H9 (cell line): ENCODE measurements around the gene ERF. TPM values are rescaled to one million over a fixed set of nuclear protein-coding genes. Genes with fewer than 3 reads are reported as not detected.

Source experiments
- DNase-seq: peaks from one replicate; pipeline ENCODE4 v3.0.0-alpha.2; 2017
- H2AFZ ChIP-seq: one replicate; pipeline ENCODE4 v1.6.1; 2013; ENCODE audit warnings: mild to moderate bottlenecking, low read length, control low read depth, moderate library complexity
- H2AK5ac ChIP-seq: 2 replicates; pipeline ENCODE4 v1.6.1; 2013; ENCODE audit warnings: low read length, control low read depth, mixed read lengths; ENCODE audit not compliant: insufficient read length
- H2BK120ac ChIP-seq: one replicate; pipeline ENCODE4 v1.6.1; 2013; ENCODE audit warnings: low read depth, mild to moderate bottlenecking, low read length, control low read depth, inconsistent platforms; ENCODE audit not compliant: poor library complexity, severe bottlenecking
- H2BK12ac ChIP-seq: 2 replicates; pipeline ENCODE4 v1.6.1; 2013; ENCODE audit warnings: low read length, control low read depth, mixed read lengths, low read depth; ENCODE audit not compliant: insufficient read length
- H2BK15ac ChIP-seq: 2 replicates; pipeline ENCODE4 v1.6.1; 2013; ENCODE audit warnings: low read depth, low read length, control low read depth
- H2BK20ac ChIP-seq: one replicate; pipeline ENCODE4 v1.6.1; 2013; ENCODE audit warnings: low read depth, mild to moderate bottlenecking, low read length, control low read depth, inconsistent platforms; ENCODE audit not compliant: poor library complexity, severe bottlenecking
- H2BK5ac ChIP-seq: 2 replicates; pipeline ENCODE4 v1.6.1; 2013; ENCODE audit warnings: low read length, control low read depth, mixed read lengths; ENCODE audit not compliant: insufficient read length
- H3K14ac ChIP-seq: 2 replicates; pipeline ENCODE4 v1.6.1; 2013; ENCODE audit warnings: low read length, control low read depth; ENCODE audit not compliant: insufficient read depth
- H3K18ac ChIP-seq: 2 replicates; pipeline ENCODE4 v1.6.1; 2013; ENCODE audit warnings: low read depth, mild to moderate bottlenecking, mixed read lengths, low read length, control low read depth; ENCODE audit not compliant: insufficient read length
- H3K23ac ChIP-seq: 2 replicates; pipeline ENCODE4 v1.6.1; 2013; ENCODE audit warnings: low read length, control low read depth, mixed read lengths, low read depth; ENCODE audit not compliant: insufficient read length
- H3K23me2 ChIP-seq: 2 replicates; pipeline ENCODE4 v1.6.1; 2013; ENCODE audit warnings: low read depth, mild to moderate bottlenecking, mixed read lengths, low read length, control low read depth; ENCODE audit not compliant: insufficient read length, poor library complexity, severe bottlenecking
- H3K27ac ChIP-seq: 2 replicates; pipeline ENCODE4 v1.5.1; 2013; ENCODE audit warnings: low read length, control low read depth, mixed read lengths, low read depth; ENCODE audit not compliant: insufficient read length
- H3K27me3 ChIP-seq: 2 replicates; pipeline ENCODE4 v1.6.1; 2013; ENCODE audit warnings: low read length, control low read depth, inconsistent platforms; ENCODE audit not compliant: insufficient read depth
- H3K4ac ChIP-seq: 2 replicates; pipeline ENCODE4 v1.6.1; 2013; ENCODE audit warnings: low read depth, mild to moderate bottlenecking, control low read depth, inconsistent platforms, low read length, moderate library complexity
- H3K4me1 ChIP-seq: 2 replicates; pipeline ENCODE4 v1.6.1; 2013; ENCODE audit warnings: low read length, control low read depth, inconsistent platforms; ENCODE audit not compliant: insufficient read depth
- H3K4me2 ChIP-seq: 2 replicates; pipeline ENCODE4 v1.6.1; 2013; ENCODE audit warnings: low read length, control low read depth, mixed read lengths; ENCODE audit not compliant: insufficient read length, insufficient read depth
- H3K56ac ChIP-seq: 2 replicates; pipeline ENCODE4 v1.6.1; 2013; ENCODE audit warnings: low read depth, mild to moderate bottlenecking, mixed read lengths, low read length, control low read depth; ENCODE audit not compliant: insufficient read length
- H3K79me1 ChIP-seq: 2 replicates; pipeline ENCODE4 v1.6.1; 2013; ENCODE audit warnings: low read depth, mild to moderate bottlenecking, moderate library complexity, low read length, control low read depth, inconsistent platforms; ENCODE audit not compliant: insufficient read depth, poor library complexity, severe bottlenecking
- H3K79me2 ChIP-seq: 2 replicates; pipeline ENCODE4 v1.6.1; 2013; ENCODE audit warnings: low read length, control low read depth, inconsistent platforms; ENCODE audit not compliant: insufficient read depth
- H3K9ac ChIP-seq: 2 replicates; pipeline ENCODE4 v1.6.1; 2013; ENCODE audit warnings: low read length, control low read depth, mixed read lengths; ENCODE audit not compliant: insufficient read length; ENCODE audit errors: extremely low read depth
- H3K9me3 ChIP-seq: one replicate; pipeline ENCODE4 v1.6.1; 2013; ENCODE audit warnings: low read depth, low read length, inconsistent platforms; ENCODE audit not compliant: control insufficient read depth
- H3T11ph ChIP-seq: one replicate; pipeline ENCODE4 v1.6.1; 2013; ENCODE audit warnings: mild to moderate bottlenecking, low read length, control low read depth, inconsistent platforms
- H4K20me1 ChIP-seq: one replicate; pipeline ENCODE4 v1.6.1; 2013; ENCODE audit not compliant: control insufficient read depth, insufficient read length, insufficient read depth
- H4K5ac ChIP-seq: 2 replicates; pipeline ENCODE4 v1.6.1; 2013; ENCODE audit warnings: low read depth, mild to moderate bottlenecking, mixed read lengths, low read length, control low read depth; ENCODE audit not compliant: insufficient read length
- H4K8ac ChIP-seq: replicated peaks from 2 replicates; pipeline ENCODE4 v1.6.1; 2013; ENCODE audit warnings: low read length, control low read depth, mixed read lengths, low read depth; ENCODE audit not compliant: insufficient read length
- H4K91ac ChIP-seq: 2 replicates; pipeline ENCODE4 v1.6.1; 2013; ENCODE audit warnings: low read depth, mild to moderate bottlenecking, moderate library complexity, mixed read lengths, low read length, control low read depth; ENCODE audit not compliant: insufficient read length
- H3K27ac Mint-ChIP-seq, 3 experiments: 2 replicates in 2 of 3; 3 replicates in 1 of 3; pipeline ENCODE4 v1.8.0; 2020 to 2021; ENCODE audit warnings: mixed read lengths in 3 of 3, mild to moderate bottlenecking in 1 of 3, moderate library complexity in 1 of 3
- H3K27me3 Mint-ChIP-seq: 2 replicates; pipeline ENCODE4 v1.8.0; 2021; ENCODE audit warnings: low read depth, mild to moderate bottlenecking, moderate library complexity, mixed read lengths
- H3K36me3 Mint-ChIP-seq, 3 experiments: 2 replicates in 2 of 3; 3 replicates in 1 of 3; pipeline ENCODE4 v1.8.0; 2020 to 2021; ENCODE audit warnings: low read depth in 3 of 3, mixed read lengths in 3 of 3; ENCODE audit not compliant: insufficient read depth in 1 of 3
- H3K4me1 Mint-ChIP-seq, 2 experiments: 2 replicates each; pipeline ENCODE4 v1.8.0; 2020; ENCODE audit warnings: mixed read lengths in 2 of 2
- H3K4me3 Mint-ChIP-seq, 2 experiments: 2 replicates in 1 of 2; 3 replicates in 1 of 2; pipeline ENCODE4 v1.8.0; 2020 to 2021; ENCODE audit warnings: mild to moderate bottlenecking in 2 of 2, mixed read lengths in 2 of 2, moderate library complexity in 1 of 2
- H3K9me3 Mint-ChIP-seq, 2 experiments: 2 replicates in 1 of 2; 3 replicates in 1 of 2; pipeline ENCODE4 v1.8.0; 2020; ENCODE audit warnings: mild to moderate bottlenecking in 2 of 2, mixed read lengths in 2 of 2, moderate library complexity in 1 of 2
- WGBS: extraction: QIAGEN DNeasy Blood & Tissue Kit; methylation state at CpG from one replicate; pipeline ENCODE4 v1.1.7; 2013; ENCODE audit warnings: missing lambda C conversion rate, low lambda C conversion rate, mixed read lengths; ENCODE audit not compliant: insufficient read length; ENCODE audit errors: extremely low coverage; 5-methylcytosine and 5-hydroxymethylcytosine counted together
- total RNA-seq: library from RNA; stranded (reverse); gene quantifications from 2 replicates; pipeline ENCODE4 v1.2.1, GENCODE V29; 2021
- TF ChIP-seq, protein P1 (sequence below): fragments of 200-600 bp; sonication (generic); conservative IDR thresholded peaks from 3 replicates; pipeline ENCODE4 v1.8.0; 2021; ENCODE audit warnings: antibody characterized with exemption, mild to moderate bottlenecking

The ERF gene
- total RNA-seq, 1 experiment from 2014 or later: 126 TPM

- H2BK15ac ChIP-seq: no peak overlapping the region
- Mint-ChIP-seq H3K36me3 (peaks cover 51 to 86% (median 82%) of the 10 kb centered on the region in 3 experiments), H3K27me3 (peaks cover 6% of the 10 kb centered on the region), H3K4me1 (peaks cover 37 to 56% of the 10 kb centered on the region in 2 experiments), H3K27ac (peak overlapping the region in 2 of 3 experiments; percentile 68 to 78; a peak in 4 of 7 replicates), H3K4me3 (peak overlapping the region in 1 of 2 experiments; percentile 12; a peak in 2 of 5 replicates), H3K9me3 (no peaks in the 10 kb centered on the region; a peak in 1 of 5 replicates)
- H2BK12ac ChIP-seq: no peak overlapping the region
- TF ChIP-seq, protein P1, sequence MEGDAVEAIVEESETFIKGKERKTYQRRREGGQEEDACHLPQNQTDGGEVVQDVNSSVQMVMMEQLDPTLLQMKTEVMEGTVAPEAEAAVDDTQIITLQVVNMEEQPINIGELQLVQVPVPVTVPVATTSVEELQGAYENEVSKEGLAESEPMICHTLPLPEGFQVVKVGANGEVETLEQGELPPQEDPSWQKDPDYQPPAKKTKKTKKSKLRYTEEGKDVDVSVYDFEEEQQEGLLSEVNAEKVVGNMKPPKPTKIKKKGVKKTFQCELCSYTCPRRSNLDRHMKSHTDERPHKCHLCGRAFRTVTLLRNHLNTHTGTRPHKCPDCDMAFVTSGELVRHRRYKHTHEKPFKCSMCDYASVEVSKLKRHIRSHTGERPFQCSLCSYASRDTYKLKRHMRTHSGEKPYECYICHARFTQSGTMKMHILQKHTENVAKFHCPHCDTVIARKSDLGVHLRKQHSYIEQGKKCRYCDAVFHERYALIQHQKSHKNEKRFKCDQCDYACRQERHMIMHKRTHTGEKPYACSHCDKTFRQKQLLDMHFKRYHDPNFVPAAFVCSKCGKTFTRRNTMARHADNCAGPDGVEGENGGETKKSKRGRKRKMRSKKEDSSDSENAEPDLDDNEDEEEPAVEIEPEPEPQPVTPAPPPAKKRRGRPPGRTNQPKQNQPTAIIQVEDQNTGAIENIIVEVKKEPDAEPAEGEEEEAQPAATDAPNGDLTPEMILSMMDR: no peak
- no peak overlapping the region for H3K9ac ChIP-seq
- no peaks in the 10 kb centered on the region for H4K20me1 ChIP-seq
- H3K79me2 ChIP-seq: peaks cover 6% of the 10 kb centered on the region; the same call in 1 of the 2 replicates
- H4K91ac ChIP-seq: no peak overlapping the region
- no peak overlapping the region for H2AK5ac ChIP-seq
- H2AFZ ChIP-seq: no peak overlapping the region
- H4K5ac ChIP-seq: no peak overlapping the region
- H3K23ac ChIP-seq: no peak overlapping the region
- H3K56ac ChIP-seq: no peak overlapping the region
- peaks cover 4% of the 10 kb centered on the region; the same call in 1 of the 2 replicates for H3K4me1 ChIP-seq
- no peak overlapping the region for H2BK120ac ChIP-seq
- H2BK5ac ChIP-seq: no peak overlapping the region
- H3K23me2 ChIP-seq: peaks cover 2% of the 10 kb centered on the region
- no peak overlapping the region for H4K8ac ChIP-seq
- H3K4me2 ChIP-seq: no peak overlapping the region
- H2BK20ac ChIP-seq: no peak overlapping the region
- no peak overlapping the region for H3T11ph ChIP-seq
- no peaks in the 10 kb centered on the region for H3K27me3 ChIP-seq
- H3K14ac ChIP-seq: no peak overlapping the region
- H3K4ac ChIP-seq: no peak overlapping the region
- no peak for DNase-seq
- no CpG with 5 or more reads among the region's 5 CpGs for WGBS
- H3K79me1 ChIP-seq: peaks cover 4% of the 10 kb centered on the region
- no peak overlapping the region for H3K27ac ChIP-seq
- no peak overlapping the region for H3K18ac ChIP-seq
- no peaks in the 10 kb centered on the region for H3K9me3 ChIP-seq
Observed at GRCh38 chr19:42200116-42200715, 54.7 kb downstream of the ERF start.
